Esophagus muscularis mucosa (tissue), 4 donors: ENCODE data around the gene NFATC2IP. TPM values are rescaled to one million over a fixed set of nuclear protein-coding genes. Genes with fewer than 3 reads are reported as not detected.
"Not testable (repeated sequence)": the region's sequence is repeated elsewhere in the genome, so short reads cannot be mapped to it uniquely, and the experiment has no call there.

Experiments
- DNase-seq: peaks from one replicate; pipeline ENCODE4 v3.0.0-alpha.2; 2017; ENCODE audit errors: extremely low spot score
- H3K27ac ChIP-seq, 4 donors: fragments of 200-600 bp; sonication (generic); replicated peaks in 1 of 4; 1 replicate in 3 of 4; 2 replicates in 1 of 4; pipeline ENCODE4 v1.5.1; 2016 to 2019; ENCODE audit warnings: mild to moderate bottlenecking in 1 of 4
- H3K27me3 ChIP-seq, 4 donors: fragments of 200-600 bp; sonication (generic); one replicate each; pipeline versions ENCODE4 v1.5.1 to v1.6.0; 2016 to 2019
- H3K36me3 ChIP-seq, 4 donors: fragments of 200-600 bp; sonication (generic); one replicate each; pipeline ENCODE4 v1.5.1; 2016 to 2019
- H3K4me1 ChIP-seq, 4 donors: fragments of 200-600 bp; sonication (generic); one replicate each; pipeline ENCODE4 v1.5.1; 2016 to 2019
- H3K4me3 ChIP-seq, 4 donors: fragments of 200-600 bp; sonication (generic); 1 replicate in 2 of 4; 2 replicates in 2 of 4; pipeline ENCODE4 v1.5.1; 2016 to 2019; ENCODE audit warnings: mild to moderate bottlenecking in 4 of 4, moderate library complexity in 1 of 4
- H3K9me3 ChIP-seq, 4 donors: fragments of 200-600 bp; sonication (generic); 1 replicate in 3 of 4; 2 replicates in 1 of 4; pipeline ENCODE4 v1.5.1; 2016 to 2019
- EP300 ChIP-seq: sonication (generic); formaldehyde crosslinking; IDR thresholded peaks from one replicate; pipeline ENCODE4 v1.6.1; 2017; ENCODE audit warnings: antibody characterized with exemption
- POLR2A ChIP-seq: fragments of 450-650 bp; IDR thresholded peaks from one replicate; pipeline ENCODE4 v1.6.1; 2017; ENCODE audit warnings: antibody characterized with exemption, moderate library complexity, mild to moderate bottlenecking, low read depth
- POLR2AphosphoS5 ChIP-seq, 2 donors: sonication (generic); formaldehyde crosslinking; IDR thresholded peaks; one replicate each; pipeline ENCODE4 v1.6.1; 2017; ENCODE audit warnings: antibody characterized with exemption in 2 of 2
- WGBS: methylation state at CpG from one replicate; pipeline ENCODE4 v1.1.5; 2018; 5-methylcytosine and 5-hydroxymethylcytosine counted together
- intact Hi-C: fragments of 100-400 bp; cut with DNase I; formaldehyde crosslinking; loops from one replicate; pipeline ENCODE4 v1.15.1; 2023
- total RNA-seq, 4 donors: library from RNA; depleted of rRNA; stranded (reverse); fragments of >200 nt; gene quantifications; one replicate each; pipeline versions ENCODE4 v1.1.0 to v1.2.1, GENCODE V29; 2016
- TF ChIP-seq, protein P1 (sequence below), 3 experiments: fragments of 200-600 bp in 2 of 3; fragments of 450-650 bp in 1 of 3; sonication (generic) in 2 of 3; IDR thresholded peaks; one replicate each; pipeline ENCODE4 v1.5.1; 2017 to 2019; ENCODE audit warnings: antibody characterized with exemption in 3 of 3, mild to moderate bottlenecking in 2 of 3, moderate library complexity in 1 of 3

The NFATC2IP gene
- total RNA-seq, 4 donors from 2014 or later = 15.6 to 30.3 (median 20.3) TPM

DNA sequence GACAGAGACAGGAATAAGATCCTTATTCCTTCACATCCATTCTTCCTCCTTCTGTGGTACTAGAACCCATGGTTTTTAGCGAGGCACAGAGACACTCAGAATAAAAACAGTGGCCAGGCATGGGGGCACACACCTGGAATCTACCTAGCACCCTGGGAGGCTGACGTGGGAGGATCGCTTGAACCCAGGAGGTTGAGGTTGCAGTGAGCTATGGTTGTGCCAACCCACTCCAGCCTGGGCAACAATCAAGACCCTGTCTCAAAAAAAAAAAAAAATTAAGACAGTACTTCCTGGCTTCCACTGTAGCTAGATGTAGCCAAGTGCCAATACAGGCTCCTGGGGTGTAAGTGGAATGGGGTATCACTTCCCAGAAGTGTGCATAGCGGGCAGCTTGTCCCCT is 16.4 kb downstream of the NFATC2IP start:
- Histone ChIP-seq H3K27ac (no peak overlapping the region), H3K27me3 (no peaks in the 10 kb centered on the region), H3K36me3 (peaks cover 24 to 40% (median 38%) of the 10 kb centered on the region in 4 donors), H3K4me3 (no peak overlapping the region), H3K4me1 (no peaks in the 10 kb centered on the region), H3K9me3 (no peaks in the 10 kb centered on the region)
- 94% methylated on average over 4 of the region's 4 CpGs for WGBS
- TF ChIP-seq POLR2A = no peak
- TF ChIP-seq, protein P1, sequence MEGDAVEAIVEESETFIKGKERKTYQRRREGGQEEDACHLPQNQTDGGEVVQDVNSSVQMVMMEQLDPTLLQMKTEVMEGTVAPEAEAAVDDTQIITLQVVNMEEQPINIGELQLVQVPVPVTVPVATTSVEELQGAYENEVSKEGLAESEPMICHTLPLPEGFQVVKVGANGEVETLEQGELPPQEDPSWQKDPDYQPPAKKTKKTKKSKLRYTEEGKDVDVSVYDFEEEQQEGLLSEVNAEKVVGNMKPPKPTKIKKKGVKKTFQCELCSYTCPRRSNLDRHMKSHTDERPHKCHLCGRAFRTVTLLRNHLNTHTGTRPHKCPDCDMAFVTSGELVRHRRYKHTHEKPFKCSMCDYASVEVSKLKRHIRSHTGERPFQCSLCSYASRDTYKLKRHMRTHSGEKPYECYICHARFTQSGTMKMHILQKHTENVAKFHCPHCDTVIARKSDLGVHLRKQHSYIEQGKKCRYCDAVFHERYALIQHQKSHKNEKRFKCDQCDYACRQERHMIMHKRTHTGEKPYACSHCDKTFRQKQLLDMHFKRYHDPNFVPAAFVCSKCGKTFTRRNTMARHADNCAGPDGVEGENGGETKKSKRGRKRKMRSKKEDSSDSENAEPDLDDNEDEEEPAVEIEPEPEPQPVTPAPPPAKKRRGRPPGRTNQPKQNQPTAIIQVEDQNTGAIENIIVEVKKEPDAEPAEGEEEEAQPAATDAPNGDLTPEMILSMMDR (IDR thresholded peaks at IDR 0.05) = no peak
- TF ChIP-seq POLR2AphosphoS5 (IDR thresholded peaks at IDR 0.05) = no peak
- no peak for TF ChIP-seq EP300
- DNase-seq = no peak
- intact Hi-C loops = no loop called here

- H3K27me3 ChIP-seq, H3K4me3 ChIP-seq, H3K27ac ChIP-seq, intact Hi-C loops, H3K4me1 ChIP-seq, H3K9me3 ChIP-seq, DNase-seq: not testable (repeated sequence)
- H3K36me3 ChIP-seq = peaks cover 0 to 15% (median 13%) of the 10 kb centered on the region in 4 donors
- 96% methylated on average over 2 of the region's 2 CpGs for WGBS
Observed at GRCh38 chr16:28969696-28970095, 19.0 kb downstream of the NFATC2IP start.

GRCh38 chr16:28974007-28974436 is 23.3 kb downstream of the NFATC2IP start:
- no peak for TF ChIP-seq POLR2A
- TF ChIP-seq, protein P1 (IDR thresholded peaks at IDR 0.05) = peak; percentile 55 to 67 (median 58)
- TF ChIP-seq EP300 = no peak
- peaks cover under 1 to 26% (median 19%) of the 10 kb centered on the region in 4 donors for H3K36me3 ChIP-seq
- peak overlapping the region; percentile 78 to 97 (median 90) for H3K4me3 ChIP-seq
- H3K27ac ChIP-seq = peak overlapping the region; percentile 78 to 86 (median 81)
- no peaks in the 10 kb centered on the region for H3K9me3 ChIP-seq
- DNase-seq = no peak
- peaks cover 18 to 33% (median 23%) of the 10 kb centered on the region in 4 donors for H3K4me1 ChIP-seq
- H3K27me3 ChIP-seq = no peaks in the 10 kb centered on the region
- under 1% methylated on average over 17 of the region's 17 CpGs for WGBS
- intact Hi-C loops = no loop called here

DNA sequence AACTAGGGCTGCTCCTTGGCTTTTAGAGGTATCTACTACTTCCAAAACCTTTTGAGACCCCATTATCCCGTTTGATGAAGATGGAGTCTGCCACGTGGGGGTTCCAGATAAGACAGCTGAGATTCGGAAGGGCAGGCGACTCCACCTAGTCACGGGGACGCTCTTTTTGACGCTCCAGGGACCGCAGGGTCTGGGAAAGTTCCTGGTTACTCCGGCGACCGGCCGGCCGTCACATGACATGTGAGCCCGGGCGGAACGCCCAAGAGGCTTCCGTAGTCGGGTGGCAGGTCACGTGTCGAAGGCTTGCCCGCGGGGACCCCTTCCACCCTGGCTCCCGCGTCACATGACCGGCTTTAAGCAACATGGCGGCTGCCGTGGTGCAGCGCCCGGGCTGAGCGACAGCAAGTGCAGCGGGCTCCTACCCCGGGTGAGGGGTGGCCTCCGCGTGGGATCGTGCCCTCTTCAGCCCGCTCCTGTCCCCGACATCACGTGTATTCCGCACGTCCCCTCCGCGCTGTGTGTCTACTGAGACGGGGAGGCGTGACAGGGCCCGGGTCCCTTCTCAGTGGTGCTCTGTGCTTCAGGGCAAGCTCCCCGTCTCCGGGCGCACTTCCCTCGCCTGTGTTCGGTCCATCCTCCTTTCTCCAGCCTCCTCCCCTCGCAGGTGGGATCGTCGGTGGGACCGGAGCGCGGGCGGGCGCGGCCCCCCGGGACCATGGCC is 23.9 kb downstream of the NFATC2IP start, which contains the start of gene SPNS1:
Gene SPNS1, plus strand, starts transcription at position 342 of the 721 bp plus-strand sequence. Its CDS starts 374 bp downstream, at position 716.
- no peaks in the 10 kb centered on the region for H3K9me3 ChIP-seq
- WGBS = 0% methylated on average over 20 of the region's 60 CpGs
- H3K4me3 ChIP-seq = peak within 1 kb of the TSS; percentile 78 to 97 (median 90)
- intact Hi-C loops = no loop called here
- H3K36me3 ChIP-seq = peaks cover 6 to 32% (median 25%) of the 10 kb centered on the region in 4 donors
- H3K27me3 ChIP-seq = no peaks in the 10 kb centered on the region
- no peak for TF ChIP-seq EP300
- no peak for TF ChIP-seq POLR2A
- TF ChIP-seq, protein P1 (IDR thresholded peaks at IDR 0.05) = no peak
- TF ChIP-seq POLR2AphosphoS5 (IDR thresholded peaks at IDR 0.05) = peak; percentile 88 to 97
- DNase-seq = peak; percentile 99
- H3K4me1 ChIP-seq = peaks cover 18 to 33% (median 23%) of the 10 kb centered on the region in 4 donors
- peak within 1 kb of the TSS; percentile 78 to 86 (median 81) for H3K27ac ChIP-seq

- Histone ChIP-seq H3K27ac (peak overlapping the region; percentile 78 to 86 (median 81)), H3K27me3 (no peaks in the 10 kb centered on the region), H3K9me3 (no peaks in the 10 kb centered on the region), H3K36me3 (peaks cover 10 to 38% (median 30%) of the 10 kb centered on the region in 4 donors), H3K4me1 (peaks cover 18 to 33% (median 23%) of the 10 kb centered on the region in 4 donors), H3K4me3 (peak overlapping the region; percentile 78 to 97 (median 90))
- intact Hi-C loops = no loop called here
- TF ChIP-seq EP300 (no peak), POLR2A (no peak), POLR2AphosphoS5 (IDR thresholded peaks at IDR 0.05) (no peak)
- TF ChIP-seq, protein P1 (IDR thresholded peaks at IDR 0.05) = no peak
- no peak for DNase-seq
- 8% methylated on average over 23 of the region's 30 CpGs for WGBS
Observed at GRCh38 chr16:28975158-28975599, 24.4 kb downstream of the NFATC2IP start.
